Measurements from ENCODE around the gene KCTD18.

The KCTD18 gene

DNA sequence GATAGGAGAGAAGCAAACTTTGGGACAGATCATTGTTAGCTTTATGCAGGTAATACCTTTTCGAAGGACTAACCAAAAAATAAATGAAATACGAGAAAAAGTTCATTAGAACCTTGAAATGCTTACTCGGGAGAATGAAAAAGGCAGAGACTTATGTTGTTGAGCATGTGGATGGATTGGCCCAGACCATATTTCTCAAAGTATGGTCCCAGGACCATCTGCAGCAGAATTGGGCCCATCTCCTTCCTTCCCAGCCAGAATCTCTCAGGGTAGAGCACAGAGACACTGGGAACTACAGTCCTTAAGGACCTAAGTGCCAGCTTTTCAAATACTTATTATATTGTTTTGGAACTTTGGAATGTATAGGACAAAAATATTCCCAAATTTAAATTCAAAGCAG, 50.8 kb downstream of the KCTD18 start:
- Histone ChIP-seq H3K36me3 (replicated peaks) (no peaks in the 10 kb centered on the region), H3K4me1 (peaks cover 7% of the 10 kb centered on the region)

DNA sequence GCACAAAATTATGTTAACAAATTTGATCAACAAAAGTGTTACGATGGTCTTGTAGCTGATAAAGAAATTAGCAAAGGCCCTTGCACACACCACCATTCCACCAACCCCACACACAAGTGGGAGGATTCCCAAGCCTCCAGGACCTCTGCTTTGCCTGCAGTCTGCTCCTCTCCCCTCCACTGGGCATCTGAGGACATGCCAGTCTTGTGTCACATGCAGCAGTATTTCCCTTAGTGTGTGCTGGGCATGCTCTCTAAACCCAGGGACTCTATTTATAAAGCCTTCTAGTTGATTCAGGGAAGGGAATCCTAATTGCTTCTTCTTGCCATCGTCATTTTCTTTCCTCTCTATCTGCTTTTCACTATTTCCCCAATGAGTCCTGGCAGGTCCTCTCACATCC, 53.3 kb downstream of the KCTD18 start:
- H3K36me3 ChIP-seq (replicated peaks): no peaks in the 10 kb centered on the region
- no peak for DNase-seq (ENCODE audit: low spot score in 2 of 2)
- in situ Hi-C loops (cut with MboI; ENCODE audit: low sequenced_read_pairs): no loop called here
- no peak overlapping the region for H3K4me3 ChIP-seq
- no peaks in the 10 kb centered on the region for H3K9me3 ChIP-seq
- H3K27me3 ChIP-seq (ENCODE audit: low read depth): no peaks in the 10 kb centered on the region
- no peaks in the 10 kb centered on the region; the same call in 1 of the 2 replicates for H3K4me1 ChIP-seq

More for the DNA sequence above, 50.8 kb downstream of the KCTD18 start:
- Histone ChIP-seq H3K4me3 (no peak overlapping the region), H3K27me3 (ENCODE audit: low read depth) (no peaks in the 10 kb centered on the region), H3K9me3 (no peaks in the 10 kb centered on the region)
- no peak for DNase-seq (ENCODE audit: low spot score in 2 of 2)
- in situ Hi-C loops (cut with MboI; ENCODE audit: low sequenced_read_pairs): no loop called here

DNA sequence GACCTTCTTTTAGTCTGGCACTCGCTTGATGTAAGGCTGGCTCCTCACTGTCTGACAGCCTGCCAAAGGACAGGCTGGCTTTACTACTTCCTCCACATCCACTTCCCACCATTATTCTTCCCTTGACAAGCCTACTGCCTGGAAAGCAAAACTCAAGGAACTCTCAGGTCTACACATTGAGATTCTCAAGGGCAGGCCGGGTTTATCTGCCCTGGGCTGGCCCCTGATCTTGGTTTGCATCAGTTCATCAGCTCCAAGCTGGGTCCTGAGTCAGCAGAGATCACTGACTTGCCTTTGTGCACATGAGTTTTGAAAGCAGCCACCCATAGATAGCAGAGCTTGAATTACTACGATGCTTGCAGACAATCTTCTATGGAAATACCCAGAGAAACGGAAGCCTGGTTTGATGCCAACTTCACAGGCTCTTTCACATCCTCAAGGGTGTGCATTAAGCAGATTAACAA, 53.9 kb downstream of the KCTD18 start:
- H3K27me3 ChIP-seq (ENCODE audit: low read depth): no peaks in the 10 kb centered on the region
- no peak for DNase-seq (ENCODE audit: low spot score in 2 of 2)
- in situ Hi-C loops (cut with MboI; ENCODE audit: low sequenced_read_pairs): no loop called here
- no peaks in the 10 kb centered on the region for H3K9me3 ChIP-seq
- H3K4me1 ChIP-seq: no peaks in the 10 kb centered on the region
- H3K4me3 ChIP-seq: no peak overlapping the region
- no peaks in the 10 kb centered on the region for H3K36me3 ChIP-seq (replicated peaks)

- in situ Hi-C loops (cut with MboI; ENCODE audit: low sequenced_read_pairs): no loop called here
- Histone ChIP-seq H3K9me3 (no peaks in the 10 kb centered on the region), H3K4me3 (no peak overlapping the region), H3K36me3 (replicated peaks) (no peaks in the 10 kb centered on the region), H3K27me3 (ENCODE audit: low read depth) (no peaks in the 10 kb centered on the region), H3K4me1 (no peaks in the 10 kb centered on the region)
- DNase-seq (ENCODE audit: low spot score in 2 of 2): no peak
Observed at GRCh38 chr2:200454927-200455801, 54.7 kb downstream of the KCTD18 start.

DNA sequence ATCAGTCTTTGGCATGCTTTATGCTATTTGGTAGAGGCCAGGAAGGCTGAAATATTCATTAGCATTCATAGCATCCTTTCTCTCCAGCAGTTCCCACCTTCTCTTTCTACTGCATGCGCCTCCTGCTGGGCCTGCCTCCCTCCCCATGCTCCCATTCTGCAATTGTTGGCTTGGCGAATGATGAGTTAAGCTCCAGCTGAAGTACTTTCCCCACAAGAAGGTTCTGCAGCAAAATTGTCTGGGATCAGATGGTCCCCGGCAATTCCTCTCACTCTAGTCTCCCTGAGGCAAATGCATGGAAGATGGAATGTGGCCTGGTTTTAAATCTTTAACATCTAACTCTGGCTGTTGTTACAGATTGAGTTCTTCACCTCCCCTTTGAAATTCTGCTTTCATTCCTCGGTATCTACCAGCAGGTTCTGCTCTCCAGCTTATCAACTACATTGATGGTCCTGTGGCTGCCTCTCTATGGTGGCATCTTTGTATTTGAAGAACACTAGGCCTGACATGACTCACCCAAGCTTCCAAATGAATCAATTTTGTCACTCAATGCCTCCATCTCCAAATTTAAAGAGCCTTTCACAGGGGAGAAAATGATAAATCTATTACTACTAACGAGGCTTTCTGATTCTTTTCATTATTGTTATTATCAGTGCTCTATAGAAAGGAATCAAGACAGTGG, 55.9 kb downstream of the KCTD18 start:
- H3K4me1 ChIP-seq: no peaks in the 10 kb centered on the region
- in situ Hi-C loops (cut with MboI; ENCODE audit: low sequenced_read_pairs): no loop called here
- H3K4me3 ChIP-seq: no peak overlapping the region
- H3K9me3 ChIP-seq: no peaks in the 10 kb centered on the region
- no peak for DNase-seq (ENCODE audit: low spot score in 2 of 2)
- H3K36me3 ChIP-seq (replicated peaks): no peaks in the 10 kb centered on the region
- no peaks in the 10 kb centered on the region for H3K27me3 ChIP-seq (ENCODE audit: low read depth)

GRCh38 chr2:200453142-200453852, 56.6 kb downstream of the KCTD18 start:
- Histone ChIP-seq H3K36me3 (replicated peaks) (no peaks in the 10 kb centered on the region), H3K27me3 (ENCODE audit: low read depth) (no peaks in the 10 kb centered on the region), H3K9me3 (no peaks in the 10 kb centered on the region), H3K4me1 (no peaks in the 10 kb centered on the region), H3K4me3 (no peak overlapping the region)
- in situ Hi-C loops (cut with MboI; ENCODE audit: low sequenced_read_pairs): no loop called here
- no peak for DNase-seq (ENCODE audit: low spot score in 2 of 2)

DNA sequence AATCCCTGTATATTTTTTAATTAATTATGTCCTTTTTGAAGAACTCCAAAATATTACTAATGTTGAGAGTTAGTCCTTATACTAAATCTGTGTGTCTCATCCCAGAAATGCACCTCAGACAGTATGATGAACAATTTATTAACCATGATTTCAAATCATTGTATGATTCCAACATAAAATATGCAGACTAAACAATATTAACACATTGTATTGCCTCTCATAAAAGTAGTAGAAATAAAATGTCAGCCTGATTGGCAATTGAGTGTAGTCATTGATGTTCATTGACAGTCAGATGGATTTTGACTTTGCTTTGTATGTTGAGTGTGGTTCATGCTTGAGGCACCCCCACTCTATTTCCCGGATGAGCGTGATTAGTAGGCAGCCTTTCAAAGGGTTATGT, 57.5 kb downstream of the KCTD18 start:
- Histone ChIP-seq H3K27me3 (ENCODE audit: low read depth) (no peaks in the 10 kb centered on the region), H3K4me3 (no peak overlapping the region), H3K9me3 (no peaks in the 10 kb centered on the region), H3K36me3 (replicated peaks) (no peaks in the 10 kb centered on the region), H3K4me1 (no peaks in the 10 kb centered on the region)
- no peak for DNase-seq (ENCODE audit: low spot score in 2 of 2)
- in situ Hi-C loops (cut with MboI; ENCODE audit: low sequenced_read_pairs): no loop called here

- H3K27me3 ChIP-seq (ENCODE audit: low read depth): no peaks in the 10 kb centered on the region
- in situ Hi-C loops (cut with MboI; ENCODE audit: low sequenced_read_pairs): no loop called here
- no peaks in the 10 kb centered on the region for H3K4me1 ChIP-seq
- H3K4me3 ChIP-seq: no peak overlapping the region
- H3K36me3 ChIP-seq (replicated peaks): no peaks in the 10 kb centered on the region
- H3K9me3 ChIP-seq: no peaks in the 10 kb centered on the region
- no peak for DNase-seq (ENCODE audit: low spot score in 2 of 2)
Observed at GRCh38 chr2:200451511-200451910, 58.4 kb downstream of the KCTD18 start.

DNA sequence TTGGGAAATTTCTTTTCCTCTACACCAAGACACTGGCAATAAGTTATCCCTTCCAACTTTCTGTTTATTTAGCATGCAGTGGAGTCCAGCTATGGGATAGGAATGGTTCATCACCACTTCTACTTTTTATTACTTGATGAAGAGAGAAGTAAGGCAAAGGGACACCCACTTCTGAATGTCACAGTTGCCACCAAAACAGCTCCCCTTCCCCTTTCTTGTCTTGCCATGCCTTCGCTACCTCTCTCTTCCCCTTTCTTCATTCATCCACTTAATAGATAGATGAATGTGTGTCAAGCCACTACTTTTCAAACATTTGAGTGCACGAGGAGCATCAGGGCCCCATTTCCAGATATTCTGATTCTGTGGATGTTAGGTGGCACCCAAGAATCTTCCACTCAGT, 59.6 kb downstream of the KCTD18 start:
- H3K4me1 ChIP-seq: no peaks in the 10 kb centered on the region
- in situ Hi-C loops (cut with MboI; ENCODE audit: low sequenced_read_pairs): no loop called here
- H3K9me3 ChIP-seq: no peaks in the 10 kb centered on the region
- no peaks in the 10 kb centered on the region for H3K27me3 ChIP-seq (ENCODE audit: low read depth)
- no peak overlapping the region for H3K4me3 ChIP-seq
- DNase-seq (ENCODE audit: low spot score in 2 of 2): no peak
- no peaks in the 10 kb centered on the region for H3K36me3 ChIP-seq (replicated peaks)

DNA sequence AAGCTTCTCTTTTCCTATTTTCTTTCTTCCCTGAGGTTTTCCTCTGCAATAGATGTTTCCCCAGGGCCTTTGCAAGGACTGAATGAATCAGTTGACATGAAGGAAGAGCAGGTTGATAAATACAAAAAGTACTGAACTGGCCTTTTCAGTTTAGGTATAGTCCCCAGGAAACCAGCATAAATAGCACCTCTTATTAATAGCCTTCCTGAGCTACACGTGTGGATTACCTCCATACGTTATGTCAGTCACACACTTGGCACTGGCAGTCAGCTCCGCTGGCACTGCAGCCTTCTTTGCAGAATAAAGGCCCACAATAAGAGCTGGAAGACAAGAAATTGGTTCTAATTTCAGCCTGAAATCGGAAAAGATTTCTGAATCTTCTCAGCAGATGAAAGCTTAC, 60.7 kb downstream of the KCTD18 start:
- in situ Hi-C loops (cut with MboI; ENCODE audit: low sequenced_read_pairs): no loop called here
- H3K9me3 ChIP-seq: no peaks in the 10 kb centered on the region
- H3K4me1 ChIP-seq: no peaks in the 10 kb centered on the region
- H3K27me3 ChIP-seq (ENCODE audit: low read depth): no peaks in the 10 kb centered on the region
- DNase-seq (ENCODE audit: low spot score in 2 of 2): no peak
- H3K36me3 ChIP-seq (replicated peaks): no peaks in the 10 kb centered on the region
- H3K4me3 ChIP-seq: no peak overlapping the region

DNA sequence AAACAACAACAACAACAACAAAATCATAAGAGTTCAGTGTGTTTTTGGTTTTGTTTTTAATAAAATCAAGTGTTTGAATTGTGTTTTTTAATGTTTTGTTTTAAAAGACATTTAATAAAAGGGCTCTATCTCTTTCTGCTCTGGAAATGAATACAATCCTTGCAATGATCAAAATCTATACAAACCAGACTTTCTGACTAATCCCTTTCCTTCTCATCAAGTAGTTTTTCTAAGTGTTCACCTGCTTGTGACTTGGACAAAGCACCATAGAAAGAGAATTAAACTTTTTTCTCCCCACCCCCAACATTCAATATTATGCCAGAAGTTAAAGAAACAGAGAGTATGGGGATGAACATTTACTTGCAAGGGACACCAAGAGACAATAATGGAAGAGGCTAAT, 61.4 kb downstream of the KCTD18 start:
- DNase-seq (ENCODE audit: low spot score in 2 of 2): no peak
- no peaks in the 10 kb centered on the region for H3K27me3 ChIP-seq (ENCODE audit: low read depth)
- no peaks in the 10 kb centered on the region for H3K9me3 ChIP-seq
- no peaks in the 10 kb centered on the region for H3K36me3 ChIP-seq (replicated peaks)
- in situ Hi-C loops (cut with MboI; ENCODE audit: low sequenced_read_pairs): no loop called here
- H3K4me1 ChIP-seq: no peaks in the 10 kb centered on the region
- H3K4me3 ChIP-seq: no peak overlapping the region

DNA sequence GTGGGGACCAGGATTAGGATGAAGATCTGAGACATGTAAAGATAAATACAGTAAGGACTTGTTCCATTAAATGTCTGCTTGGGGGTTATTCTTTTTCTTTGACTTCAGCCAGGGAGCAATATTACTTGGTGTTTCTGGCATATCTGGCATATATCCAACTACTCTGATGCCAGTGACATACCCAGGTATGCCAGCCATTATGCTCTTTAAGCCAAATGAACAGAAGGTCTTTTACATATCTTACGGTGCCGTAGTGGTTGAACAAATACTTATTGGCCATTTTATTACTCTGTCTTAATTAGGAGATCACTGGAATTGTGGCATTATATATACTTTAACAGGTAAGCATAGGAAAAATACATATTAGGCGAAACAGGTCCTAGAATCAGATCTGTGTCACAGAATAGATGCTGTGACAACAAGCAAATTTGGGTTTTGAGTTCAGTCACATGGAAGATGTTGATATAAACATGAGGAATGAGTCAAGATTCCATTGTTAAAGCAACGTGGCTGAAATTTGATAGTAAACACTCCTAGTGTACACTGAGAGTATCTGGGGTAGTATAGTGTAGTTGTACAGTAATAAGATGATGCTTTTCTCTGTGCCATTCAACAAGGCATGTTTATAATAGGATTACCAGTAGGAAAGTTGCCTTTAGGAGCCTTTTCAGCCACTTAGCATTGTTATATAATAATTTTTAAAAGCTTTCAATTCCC, 62.6 kb downstream of the KCTD18 start:
- no peak for DNase-seq (ENCODE audit: low spot score in 2 of 2)
- H3K9me3 ChIP-seq: no peaks in the 10 kb centered on the region
- no peaks in the 10 kb centered on the region for H3K4me1 ChIP-seq
- H3K27me3 ChIP-seq (ENCODE audit: low read depth): no peaks in the 10 kb centered on the region
- in situ Hi-C loops (cut with MboI; ENCODE audit: low sequenced_read_pairs): no loop called here
- no peaks in the 10 kb centered on the region for H3K36me3 ChIP-seq (replicated peaks)
- H3K4me3 ChIP-seq: no peak overlapping the region

GRCh38 chr2:200446612-200447011, 63.3 kb downstream of the KCTD18 start:
- no peaks in the 10 kb centered on the region for H3K36me3 ChIP-seq (replicated peaks)
- no peaks in the 10 kb centered on the region for H3K9me3 ChIP-seq
- H3K4me1 ChIP-seq: no peaks in the 10 kb centered on the region
- no peaks in the 10 kb centered on the region for H3K27me3 ChIP-seq (ENCODE audit: low read depth)
- DNase-seq (ENCODE audit: low spot score in 2 of 2): no peak
- no peak overlapping the region for H3K4me3 ChIP-seq
- in situ Hi-C loops (cut with MboI; ENCODE audit: low sequenced_read_pairs): no loop called here
